GM12873 (cell line): ENCODE data around the gene CST3.

ENCODE experiments used
- TF ChIP-seq, protein P1 (sequence below): IDR thresholded peaks from 2 replicates; pipeline ENCODE4 v1.5.1; 2012; ENCODE audit warnings: low read depth, mild to moderate bottlenecking, moderate library complexity, low read length, control low read depth; ENCODE audit not compliant: insufficient read depth; ENCODE audit errors: missing control alignments

Gene CST3

DNA sequence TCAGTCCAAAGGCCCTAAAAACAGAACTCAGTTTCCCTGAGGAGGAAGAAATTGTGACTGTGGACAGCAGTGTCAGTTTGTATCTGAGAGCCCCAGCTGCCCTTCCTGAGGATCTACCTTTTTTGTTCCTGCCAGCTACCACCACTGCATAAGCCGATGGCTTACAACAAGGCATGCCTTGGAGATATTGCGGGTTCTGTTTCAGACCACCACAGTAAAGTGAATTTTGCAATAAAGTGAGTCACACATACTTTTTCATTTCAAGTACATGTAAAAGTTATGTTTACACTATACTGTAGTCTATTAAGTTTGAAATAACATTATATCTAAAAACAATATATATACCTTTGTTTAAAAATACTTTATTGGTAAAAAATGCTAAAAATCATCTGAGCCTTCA lies 9.6 kb upstream of the CST3 start:
- TF ChIP-seq, protein P1, sequence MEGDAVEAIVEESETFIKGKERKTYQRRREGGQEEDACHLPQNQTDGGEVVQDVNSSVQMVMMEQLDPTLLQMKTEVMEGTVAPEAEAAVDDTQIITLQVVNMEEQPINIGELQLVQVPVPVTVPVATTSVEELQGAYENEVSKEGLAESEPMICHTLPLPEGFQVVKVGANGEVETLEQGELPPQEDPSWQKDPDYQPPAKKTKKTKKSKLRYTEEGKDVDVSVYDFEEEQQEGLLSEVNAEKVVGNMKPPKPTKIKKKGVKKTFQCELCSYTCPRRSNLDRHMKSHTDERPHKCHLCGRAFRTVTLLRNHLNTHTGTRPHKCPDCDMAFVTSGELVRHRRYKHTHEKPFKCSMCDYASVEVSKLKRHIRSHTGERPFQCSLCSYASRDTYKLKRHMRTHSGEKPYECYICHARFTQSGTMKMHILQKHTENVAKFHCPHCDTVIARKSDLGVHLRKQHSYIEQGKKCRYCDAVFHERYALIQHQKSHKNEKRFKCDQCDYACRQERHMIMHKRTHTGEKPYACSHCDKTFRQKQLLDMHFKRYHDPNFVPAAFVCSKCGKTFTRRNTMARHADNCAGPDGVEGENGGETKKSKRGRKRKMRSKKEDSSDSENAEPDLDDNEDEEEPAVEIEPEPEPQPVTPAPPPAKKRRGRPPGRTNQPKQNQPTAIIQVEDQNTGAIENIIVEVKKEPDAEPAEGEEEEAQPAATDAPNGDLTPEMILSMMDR: no peak

DNA sequence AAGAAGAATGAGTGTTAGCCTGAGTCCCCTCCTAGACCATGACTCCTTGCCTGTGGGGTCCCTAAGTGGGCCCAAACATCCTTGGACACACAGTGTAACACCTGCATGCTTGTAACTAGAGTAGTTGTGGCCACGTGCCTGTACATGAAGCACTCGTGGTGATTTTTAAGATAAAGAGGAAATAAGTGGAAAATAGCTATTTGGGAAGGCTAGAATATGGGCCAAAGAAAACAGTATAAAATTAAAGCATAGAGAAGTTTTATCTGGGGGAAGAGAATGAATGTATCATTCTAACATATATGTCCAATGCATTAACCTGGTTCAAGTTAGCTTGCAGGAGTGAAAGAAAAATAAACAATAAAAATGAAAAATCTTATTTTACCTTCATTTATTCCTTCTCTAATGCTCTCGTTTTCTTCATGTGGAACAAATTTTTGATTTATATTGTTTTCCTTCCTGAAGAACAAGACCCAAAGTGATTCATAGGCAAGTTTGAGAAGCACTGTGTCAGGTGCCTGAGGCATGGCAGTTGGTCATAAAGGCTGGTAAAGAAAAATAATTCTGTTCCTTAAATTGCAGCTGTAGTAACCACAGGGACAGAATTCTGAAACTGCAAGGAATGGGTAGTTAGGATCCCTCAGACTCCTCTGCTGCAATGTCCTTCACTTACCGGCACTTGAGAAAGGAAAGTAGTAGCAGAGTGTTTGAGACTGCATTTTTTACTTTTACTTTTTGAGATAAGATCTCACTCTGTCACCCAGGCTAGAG lies 8.5 kb upstream of the CST3 start:
- TF ChIP-seq, protein P1: no peak

DNA sequence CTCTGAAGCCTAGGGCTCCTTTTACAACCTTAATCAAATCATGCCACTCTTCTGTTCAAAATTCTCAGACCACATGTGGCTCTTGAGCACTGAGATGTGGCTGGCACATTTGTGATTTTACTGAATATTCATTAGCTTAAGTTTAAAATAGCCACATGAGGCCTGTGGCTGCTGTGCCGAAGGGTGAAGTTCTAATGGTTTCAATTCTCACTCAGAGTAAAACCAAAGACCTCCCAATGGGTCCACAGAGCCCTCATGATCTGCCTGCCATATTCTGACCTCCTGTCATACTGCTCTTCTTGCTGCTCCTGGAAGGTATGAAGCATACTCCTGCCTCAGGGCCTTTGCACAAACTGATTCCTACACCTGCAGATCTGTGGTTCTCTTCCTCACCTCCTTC lies 7.8 kb upstream of the CST3 start:
- TF ChIP-seq, protein P1: no peak

DNA sequence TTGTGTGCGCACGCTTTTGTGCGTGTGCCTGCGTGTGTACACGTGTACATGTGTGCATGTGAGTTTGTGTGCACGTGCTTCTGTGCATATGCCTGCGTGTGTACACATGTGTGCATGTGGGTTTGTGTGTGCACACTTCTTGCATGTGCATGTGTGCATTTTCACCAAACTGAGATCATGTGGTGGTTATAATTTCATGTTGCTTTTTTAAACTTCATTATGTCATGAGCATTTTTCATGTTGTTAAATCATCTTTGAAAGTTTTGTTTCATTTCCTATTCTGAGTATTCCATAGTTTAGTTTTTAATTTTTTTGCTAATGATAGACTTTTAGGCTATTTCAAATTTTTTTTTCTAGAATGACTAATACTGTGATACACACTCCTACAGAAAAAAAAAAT lies 6.4 kb upstream of the CST3 start:
- TF ChIP-seq, protein P1: no peak

DNA sequence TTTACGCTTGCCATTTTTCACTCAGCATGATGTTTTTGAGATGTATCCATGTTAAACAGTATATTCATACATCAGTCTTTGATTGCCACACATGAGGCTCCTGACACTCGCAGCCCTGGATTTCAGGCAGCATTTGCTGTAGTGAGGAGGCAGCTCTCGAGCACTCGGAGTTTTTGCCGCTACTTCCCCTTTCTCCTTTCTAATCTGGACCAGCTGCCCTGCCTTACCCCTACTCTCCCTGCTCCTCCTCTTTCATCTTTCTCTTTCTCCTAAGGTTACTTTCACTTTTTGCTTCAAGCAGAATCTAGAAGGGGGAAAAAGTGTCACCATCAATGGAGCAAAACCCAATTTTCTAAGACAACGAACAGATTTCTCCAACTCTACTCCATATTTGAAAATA lies 5.9 kb upstream of the CST3 start:
- TF ChIP-seq, protein P1: no peak

DNA sequence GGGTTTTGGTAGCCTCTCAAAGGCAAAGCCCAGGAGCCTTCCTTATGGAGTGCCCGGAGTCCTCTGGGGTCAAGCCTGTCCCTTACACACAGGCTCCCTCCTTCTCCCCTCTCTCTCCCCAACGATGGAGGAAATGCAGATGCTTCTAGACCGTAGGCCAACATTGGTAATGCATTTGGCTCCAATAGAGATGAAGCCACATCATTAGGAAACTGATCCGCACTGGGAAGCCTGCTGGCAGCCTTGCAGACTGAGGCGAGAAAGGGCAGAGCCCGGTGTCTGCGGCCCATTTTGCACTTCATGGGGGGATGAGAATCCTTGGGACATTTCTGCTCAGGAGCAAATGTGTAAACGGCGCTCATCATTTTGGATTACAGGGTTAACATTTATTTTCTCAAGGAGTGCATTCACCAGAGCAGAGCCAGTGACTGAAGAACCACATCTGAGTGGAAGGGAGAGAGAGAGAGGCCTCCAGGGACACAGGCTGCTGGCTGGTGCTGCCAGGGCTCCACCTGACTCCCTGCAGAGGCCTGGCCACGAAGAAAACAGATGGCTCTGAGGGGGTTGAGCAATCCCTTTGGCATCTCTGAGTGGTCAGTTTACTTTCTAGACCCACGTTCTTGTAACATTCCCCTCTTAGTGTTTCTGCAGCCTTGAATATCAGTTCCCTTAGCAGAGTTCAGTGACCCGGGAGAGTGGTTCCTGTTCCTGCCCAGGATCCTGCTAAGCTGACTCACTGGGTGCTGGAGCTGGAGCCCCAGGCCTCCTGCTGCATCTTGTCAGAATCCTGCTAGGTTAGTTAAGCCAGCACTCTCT lies 4.4 kb upstream of the CST3 start:
- TF ChIP-seq, protein P1: no peak
